Lung (tissue), 12 donors: ENCODE measurements around the gene CAMKMT. TPM values are rescaled to one million over a fixed set of nuclear protein-coding genes. Genes with fewer than 3 reads are reported as not detected.

ENCODE experiments used
- ATAC-seq: fragments of 200-7000 bp; cut with Tn5 transposase; one replicate; pipeline ENCODE4 v1.9.1; 2020; ENCODE audit warnings: moderate number of reproducible peaks; ENCODE audit not compliant: insufficient read depth, low FRiP score
- DNase-seq, 3 donors: peaks; one replicate each; pipeline ENCODE4 v3.0.0-alpha.2; 2013 to 2017
- H3K27ac ChIP-seq, 2 donors: one replicate each; pipeline ENCODE4 v1.5.1; 2013; ENCODE audit warnings: mild to moderate bottlenecking in 2 of 2, moderate library complexity in 2 of 2, control low read depth in 1 of 2, inconsistent platforms in 1 of 2, low read depth in 1 of 2, low read length in 1 of 2
- H3K27me3 ChIP-seq, 3 donors: one replicate each; pipeline ENCODE4 v1.5.1; 2013; ENCODE audit warnings: low read length in 2 of 3; ENCODE audit not compliant: control insufficient read depth in 3 of 3, insufficient read depth in 3 of 3
- H3K36me3 ChIP-seq, 4 donors: one replicate each; pipeline ENCODE4 v1.5.1; 2013; ENCODE audit warnings: low read length in 4 of 4, mild to moderate bottlenecking in 1 of 4, moderate library complexity in 1 of 4; ENCODE audit not compliant: control insufficient read depth in 4 of 4, insufficient read depth in 4 of 4
- H3K4me1 ChIP-seq, 5 donors: one replicate each; pipeline ENCODE4 v1.5.1; 2013; ENCODE audit warnings: low read length in 5 of 5, mild to moderate bottlenecking in 2 of 5, moderate library complexity in 1 of 5; ENCODE audit not compliant: control insufficient read depth in 5 of 5, insufficient read depth in 5 of 5
- H3K4me3 ChIP-seq: one replicate; pipeline ENCODE4 v1.5.1; 2013; ENCODE audit warnings: mild to moderate bottlenecking, control low read depth, moderate library complexity
- H3K9ac ChIP-seq, 2 donors: one replicate each; pipeline ENCODE4 v1.5.1; 2013; ENCODE audit warnings: low read length in 2 of 2, control low read depth in 1 of 2; ENCODE audit not compliant: insufficient read depth in 1 of 2
- H3K9me3 ChIP-seq, 4 donors: one replicate each; pipeline ENCODE4 v1.5.1; 2013; ENCODE audit warnings: low read length in 3 of 4, mild to moderate bottlenecking in 1 of 4, moderate library complexity in 1 of 4; ENCODE audit not compliant: control insufficient read depth in 4 of 4, insufficient read depth in 3 of 4
- CTCF ChIP-seq: IDR thresholded peaks from 2 replicates; pipeline ENCODE4 v1.5.1; 2012; ENCODE audit warnings: mild to moderate bottlenecking; ENCODE audit errors: control extremely low read depth, extremely low read depth
- WGBS, 2 donors: extraction: QIAGEN DNeasy Blood & Tissue Kit; methylation state at CpG; one replicate each; pipeline ENCODE4 v1.1.7; 2013; 5-methylcytosine and 5-hydroxymethylcytosine counted together
- polyA plus RNA-seq, 2 donors: library from polyadenylated mRNA; stranded (reverse); fragments of 200-250 nt; gene quantifications; one replicate each; pipeline ENCODE4 v1.2.1, GENCODE V29; 2013
- total RNA-seq, 2 donors: library from RNA; depleted of rRNA in 1 of 2; stranded (reverse); fragments of >200 nt in 1 of 2; gene quantifications; one replicate each; pipeline ENCODE4 v1.2.1, GENCODE V29; 2014 to 2021
- donor health status: control.
- donor health status: control.
- donor health status: Bipolar disorder and iron deficiency.
- donor health status: healthy.
- donor health status: DM: yes; HTN: yes; CAD: no.

Gene CAMKMT
- total and polyA plus RNA-seq, 4 donors = 3.6 to 19.7 (median 8.4) TPM

GRCh38 chr2:44656460-44656859, 294.7 kb downstream of the CAMKMT start:
- no peaks in the 10 kb centered on the region for H3K27me3 ChIP-seq
- no peaks in the 10 kb centered on the region for H3K9me3 ChIP-seq
- H3K4me3 ChIP-seq = no peak overlapping the region
- TF ChIP-seq CTCF = no peak
- no peaks in the 10 kb centered on the region for H3K36me3 ChIP-seq
- WGBS, 2 donors = 70 to 79% methylated on average over 2 of the region's 2 CpGs
- no peak overlapping the region for H3K27ac ChIP-seq
- H3K4me1 ChIP-seq = peaks cover 0 to 47% (median 17%) of the 10 kb centered on the region in 5 donors
- ATAC-seq (no peak), DNase-seq (no peak)
- no peak overlapping the region for H3K9ac ChIP-seq

- TF ChIP-seq CTCF = no peak
- Histone ChIP-seq H3K36me3 (no peaks in the 10 kb centered on the region), H3K27me3 (no peaks in the 10 kb centered on the region), H3K9ac (no peak overlapping the region), H3K9me3 (no peaks in the 10 kb centered on the region), H3K4me1 (peaks cover 0 to 5% (median 0%) of the 10 kb centered on the region in 5 donors), H3K4me3 (no peak overlapping the region), H3K27ac (no peak overlapping the region)
- DNase-seq (no peak), ATAC-seq (no peak)
- WGBS, 2 donors = 89 to 90% methylated on average over 1 of the region's 1 CpG
Observed at GRCh38 chr2:44663471-44664073, 301.8 kb downstream of the CAMKMT start.

- Histone ChIP-seq H3K4me3 (no peak overlapping the region), H3K4me1 (no peaks in the 10 kb centered on the region), H3K27ac (no peak overlapping the region), H3K9ac (no peak overlapping the region), H3K36me3 (no peaks in the 10 kb centered on the region), H3K27me3 (no peaks in the 10 kb centered on the region), H3K9me3 (no peaks in the 10 kb centered on the region)
- 76 to 84% methylated on average over 5 of the region's 5 CpGs for WGBS, 2 donors
- TF ChIP-seq CTCF = no peak
- ATAC-seq (no peak), DNase-seq (no peak)
Observed at GRCh38 chr2:44668336-44668735, 306.6 kb downstream of the CAMKMT start.

GRCh38 chr2:44671276-44671675, 309.5 kb downstream of the CAMKMT start:
- H3K9ac ChIP-seq = no peak overlapping the region
- TF ChIP-seq CTCF = no peak
- WGBS, 2 donors = 93 to 97% methylated on average over 2 of the region's 2 CpGs
- no peaks in the 10 kb centered on the region for H3K36me3 ChIP-seq
- ATAC-seq (no peak), DNase-seq (no peak)
- no peaks in the 10 kb centered on the region for H3K27me3 ChIP-seq
- no peaks in the 10 kb centered on the region for H3K9me3 ChIP-seq
- H3K27ac ChIP-seq = no peak overlapping the region
- H3K4me3 ChIP-seq = no peak overlapping the region
- H3K4me1 ChIP-seq = no peaks in the 10 kb centered on the region
